Sigmoid colon (tissue), 4 donors: ENCODE data around the gene WDR74.

ENCODE experiments used
- EP300 ChIP-seq, 4 donors: sonication (generic); formaldehyde crosslinking; IDR thresholded peaks; one replicate each; pipeline ENCODE4 v1.6.1; 2017; ENCODE audit warnings: antibody characterized with exemption in 4 of 4
- POLR2A ChIP-seq, 2 donors: fragments of 450-650 bp; IDR thresholded peaks; one replicate each; pipeline ENCODE4 v1.6.1; 2016; ENCODE audit warnings: antibody characterized with exemption in 2 of 2, mild to moderate bottlenecking in 2 of 2, moderate library complexity in 2 of 2
- POLR2AphosphoS5 ChIP-seq, 4 donors: sonication (generic); formaldehyde crosslinking; IDR thresholded peaks; one replicate each; pipeline ENCODE4 v1.6.1; 2017; ENCODE audit warnings: antibody characterized with exemption in 4 of 4
- TF ChIP-seq, protein P1 (sequence below), 4 experiments: fragments of 450-650 bp in 3 of 4; fragments of 200-600 bp in 1 of 4; IDR thresholded peaks; one replicate each; pipeline ENCODE4 v1.5.1; 2016 to 2019; ENCODE audit warnings: antibody characterized with exemption in 4 of 4, mild to moderate bottlenecking in 3 of 4, moderate library complexity in 2 of 4

DNA sequence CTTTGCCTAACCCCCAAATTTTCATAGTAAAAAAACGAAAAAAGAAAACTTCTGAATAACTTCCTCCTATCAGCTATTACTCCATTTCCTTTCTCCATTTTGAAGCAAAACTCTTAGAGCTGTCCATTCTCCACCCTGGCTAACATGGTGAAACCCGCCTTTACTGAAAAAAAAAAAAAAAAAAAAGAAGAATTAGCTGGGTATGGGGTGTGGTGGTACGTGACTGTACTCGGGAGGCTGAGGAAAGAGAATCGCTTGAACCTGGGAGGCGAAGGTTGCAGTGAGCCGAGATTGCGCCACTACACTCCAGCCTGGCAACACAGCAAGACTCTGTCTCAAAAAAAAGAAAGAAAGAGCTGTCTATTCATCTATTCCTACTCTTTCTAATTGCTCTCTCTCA lies 22.8 kb downstream of the WDR74 start:
- TF ChIP-seq, protein P1, sequence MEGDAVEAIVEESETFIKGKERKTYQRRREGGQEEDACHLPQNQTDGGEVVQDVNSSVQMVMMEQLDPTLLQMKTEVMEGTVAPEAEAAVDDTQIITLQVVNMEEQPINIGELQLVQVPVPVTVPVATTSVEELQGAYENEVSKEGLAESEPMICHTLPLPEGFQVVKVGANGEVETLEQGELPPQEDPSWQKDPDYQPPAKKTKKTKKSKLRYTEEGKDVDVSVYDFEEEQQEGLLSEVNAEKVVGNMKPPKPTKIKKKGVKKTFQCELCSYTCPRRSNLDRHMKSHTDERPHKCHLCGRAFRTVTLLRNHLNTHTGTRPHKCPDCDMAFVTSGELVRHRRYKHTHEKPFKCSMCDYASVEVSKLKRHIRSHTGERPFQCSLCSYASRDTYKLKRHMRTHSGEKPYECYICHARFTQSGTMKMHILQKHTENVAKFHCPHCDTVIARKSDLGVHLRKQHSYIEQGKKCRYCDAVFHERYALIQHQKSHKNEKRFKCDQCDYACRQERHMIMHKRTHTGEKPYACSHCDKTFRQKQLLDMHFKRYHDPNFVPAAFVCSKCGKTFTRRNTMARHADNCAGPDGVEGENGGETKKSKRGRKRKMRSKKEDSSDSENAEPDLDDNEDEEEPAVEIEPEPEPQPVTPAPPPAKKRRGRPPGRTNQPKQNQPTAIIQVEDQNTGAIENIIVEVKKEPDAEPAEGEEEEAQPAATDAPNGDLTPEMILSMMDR (IDR thresholded peaks at IDR 0.05): no peak
- no peak for TF ChIP-seq POLR2A (IDR thresholded peaks at IDR 0.05)
- TF ChIP-seq EP300 (IDR thresholded peaks at IDR 0.05): no peak
- no peak for TF ChIP-seq POLR2AphosphoS5 (IDR thresholded peaks at IDR 0.05)
